ENCODE results near the gene LRRC75B. TPM values are rescaled to one million over a fixed set of nuclear protein-coding genes. Genes with fewer than 3 reads are reported as not detected.

Gene LRRC75B
- total and polyA plus RNA-seq, 2 of the 13 experiments (the other 11 are each of a cell fraction or from before 2014, with no cell fraction given), result 11.8 to 34.8 TPM

DNA sequence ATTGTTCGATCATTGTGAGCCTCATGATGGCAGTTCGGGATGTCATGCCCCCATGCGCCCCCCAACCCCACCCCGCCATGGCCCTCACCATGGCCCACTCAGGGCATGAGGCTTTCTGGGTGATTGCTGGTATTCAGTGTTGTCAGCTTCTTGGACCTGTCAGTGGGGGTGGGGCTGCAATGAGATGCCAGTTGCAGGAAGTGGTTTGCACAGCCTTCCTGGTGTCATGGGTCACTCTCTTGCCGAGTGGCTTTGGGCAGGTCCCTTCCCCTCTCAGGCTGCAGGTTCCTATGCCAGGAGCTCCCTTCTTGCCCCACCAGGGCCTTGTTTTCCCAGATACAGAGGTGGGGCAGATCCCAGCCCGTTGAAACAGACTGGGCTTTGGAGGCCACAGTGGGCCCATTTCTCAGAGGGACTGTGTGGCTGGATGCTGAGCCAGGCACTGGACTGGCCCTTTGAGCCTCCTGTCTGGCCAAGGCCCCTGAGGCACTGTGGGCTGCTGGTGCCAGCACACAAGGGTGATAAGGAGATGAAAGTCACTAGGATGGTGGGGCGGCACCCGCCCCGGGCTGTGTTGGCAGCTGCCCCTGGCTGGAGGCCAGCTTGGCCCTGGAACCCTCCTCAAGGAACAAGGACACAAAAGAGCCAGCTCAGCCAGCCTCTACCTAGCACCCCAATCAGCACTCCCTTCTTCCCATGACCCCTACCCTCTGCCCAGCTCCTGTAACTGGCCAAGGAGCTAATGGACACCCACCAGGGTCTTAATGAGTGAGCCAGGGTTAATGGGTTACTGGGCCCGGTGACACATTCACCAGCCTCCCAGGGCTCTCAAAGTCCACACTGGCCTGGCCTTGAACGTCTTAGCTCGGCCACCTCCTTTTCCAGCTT is 8.6 kb upstream of the LRRC75B start (continued):
- TF ChIP-seq ZNF678 (CRISPR knock-in tag; IDR thresholded peaks at IDR 0.05) (no peak), POGZ (CRISPR knock-in tag; IDR thresholded peaks at IDR 0.05) (0 out of 2 replicates have a peak, but pooled peaks have one; percentile 29), CREM (IDR thresholded peaks at IDR 0.05) (peak; percentile 49; the same call in 1 of the 2 replicates), CREM (CRISPR knock-in tag; IDR thresholded peaks at IDR 0.05) (no peak), ZNF709 (CRISPR knock-in tag; IDR thresholded peaks at IDR 0.05) (0 out of 2 replicates have a peak, but pooled peaks have one; percentile 67), RXRB (CRISPR knock-in tag; IDR thresholded peaks at IDR 0.05; ENCODE audit: borderline replicate concordance) (peak; percentile 51; the same call in 1 of the 2 replicates), FOXK1 (CRISPR knock-in tag; IDR thresholded peaks at IDR 0.05; ENCODE audit: borderline replicate concordance, low read depth) (peak; percentile 30; the same call in 1 of the 2 replicates), ZNF460 (CRISPR knock-in tag; IDR thresholded peaks at IDR 0.05; ENCODE audit: borderline replicate concordance) (peak; percentile 25; the same call in 1 of the 2 replicates), ZNF598 (CRISPR knock-in tag; IDR thresholded peaks at IDR 0.05; ENCODE audit: borderline replicate concordance) (0 out of 2 replicates have a peak, but pooled peaks have one; percentile 51), TARDBP (CRISPR knock-in tag; IDR thresholded peaks at IDR 0.05) (peak; percentile 63; the same call in 1 of the 2 replicates), SIN3A (IDR thresholded peaks at IDR 0.05; ENCODE audit: borderline replicate concordance, low read depth, low read length) (peak; percentile 76; the same call in 1 of the 2 replicates), PHB2 (IDR thresholded peaks at IDR 0.05; ENCODE audit: partially characterized antibody) (no peak), NR2F6 (IDR thresholded peaks at IDR 0.05) (peak; percentile 13; the same call in 1 of the 2 replicates), NR2F6 (CRISPR knock-in tag; IDR thresholded peaks at IDR 0.05) (peak; percentile 45), FOSL2 (CRISPR knock-in tag; IDR thresholded peaks at IDR 0.05) (peak; percentile 79), NR1H2 (CRISPR knock-in tag; IDR thresholded peaks at IDR 0.05; ENCODE audit: borderline replicate concordance, low read depth) (no peak), ATRX (CRISPR knock-in tag; IDR thresholded peaks at IDR 0.05; ENCODE audit: borderline replicate concordance) (no peak), KDM1A (CRISPR knock-in tag; IDR thresholded peaks at IDR 0.05) (peak; percentile 57; the same call in 1 of the 2 replicates), ZNF224 (CRISPR knock-in tag; IDR thresholded peaks at IDR 0.05) (0 out of 2 replicates have a peak, but pooled peaks have one; percentile 34), KDM6A (CRISPR knock-in tag; IDR thresholded peaks at IDR 0.05; ENCODE audit: low read depth) (peak; percentile 23)
- TF ChIP-seq, protein P1, sequence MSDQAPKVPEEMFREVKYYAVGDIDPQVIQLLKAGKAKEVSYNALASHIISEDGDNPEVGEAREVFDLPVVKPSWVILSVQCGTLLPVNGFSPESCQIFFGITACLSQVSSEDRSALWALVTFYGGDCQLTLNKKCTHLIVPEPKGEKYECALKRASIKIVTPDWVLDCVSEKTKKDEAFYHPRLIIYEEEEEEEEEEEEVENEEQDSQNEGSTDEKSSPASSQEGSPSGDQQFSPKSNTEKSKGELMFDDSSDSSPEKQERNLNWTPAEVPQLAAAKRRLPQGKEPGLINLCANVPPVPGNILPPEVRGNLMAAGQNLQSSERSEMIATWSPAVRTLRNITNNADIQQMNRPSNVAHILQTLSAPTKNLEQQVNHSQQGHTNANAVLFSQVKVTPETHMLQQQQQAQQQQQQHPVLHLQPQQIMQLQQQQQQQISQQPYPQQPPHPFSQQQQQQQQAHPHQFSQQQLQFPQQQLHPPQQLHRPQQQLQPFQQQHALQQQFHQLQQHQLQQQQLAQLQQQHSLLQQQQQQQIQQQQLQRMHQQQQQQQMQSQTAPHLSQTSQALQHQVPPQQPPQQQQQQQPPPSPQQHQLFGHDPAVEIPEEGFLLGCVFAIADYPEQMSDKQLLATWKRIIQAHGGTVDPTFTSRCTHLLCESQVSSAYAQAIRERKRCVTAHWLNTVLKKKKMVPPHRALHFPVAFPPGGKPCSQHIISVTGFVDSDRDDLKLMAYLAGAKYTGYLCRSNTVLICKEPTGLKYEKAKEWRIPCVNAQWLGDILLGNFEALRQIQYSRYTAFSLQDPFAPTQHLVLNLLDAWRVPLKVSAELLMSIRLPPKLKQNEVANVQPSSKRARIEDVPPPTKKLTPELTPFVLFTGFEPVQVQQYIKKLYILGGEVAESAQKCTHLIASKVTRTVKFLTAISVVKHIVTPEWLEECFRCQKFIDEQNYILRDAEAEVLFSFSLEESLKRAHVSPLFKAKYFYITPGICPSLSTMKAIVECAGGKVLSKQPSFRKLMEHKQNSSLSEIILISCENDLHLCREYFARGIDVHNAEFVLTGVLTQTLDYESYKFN (CRISPR knock-in tag; conservative IDR thresholded peaks at IDR 0.05), result peak; percentile 89
- TF ChIP-seq, protein P2, sequence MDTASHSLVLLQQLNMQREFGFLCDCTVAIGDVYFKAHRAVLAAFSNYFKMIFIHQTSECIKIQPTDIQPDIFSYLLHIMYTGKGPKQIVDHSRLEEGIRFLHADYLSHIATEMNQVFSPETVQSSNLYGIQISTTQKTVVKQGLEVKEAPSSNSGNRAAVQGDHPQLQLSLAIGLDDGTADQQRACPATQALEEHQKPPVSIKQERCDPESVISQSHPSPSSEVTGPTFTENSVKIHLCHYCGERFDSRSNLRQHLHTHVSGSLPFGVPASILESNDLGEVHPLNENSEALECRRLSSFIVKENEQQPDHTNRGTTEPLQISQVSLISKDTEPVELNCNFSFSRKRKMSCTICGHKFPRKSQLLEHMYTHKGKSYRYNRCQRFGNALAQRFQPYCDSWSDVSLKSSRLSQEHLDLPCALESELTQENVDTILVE (CRISPR knock-in tag; IDR thresholded peaks at IDR 0.05), result no peak
- TF ChIP-seq, protein P3, sequence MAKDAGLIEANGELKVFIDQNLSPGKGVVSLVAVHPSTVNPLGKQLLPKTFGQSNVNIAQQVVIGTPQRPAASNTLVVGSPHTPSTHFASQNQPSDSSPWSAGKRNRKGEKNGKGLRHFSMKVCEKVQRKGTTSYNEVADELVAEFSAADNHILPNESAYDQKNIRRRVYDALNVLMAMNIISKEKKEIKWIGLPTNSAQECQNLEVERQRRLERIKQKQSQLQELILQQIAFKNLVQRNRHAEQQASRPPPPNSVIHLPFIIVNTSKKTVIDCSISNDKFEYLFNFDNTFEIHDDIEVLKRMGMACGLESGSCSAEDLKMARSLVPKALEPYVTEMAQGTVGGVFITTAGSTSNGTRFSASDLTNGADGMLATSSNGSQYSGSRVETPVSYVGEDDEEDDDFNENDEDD (CRISPR knock-in tag; IDR thresholded peaks at IDR 0.05; ENCODE audit: borderline replicate concordance), result peak; percentile 5; the same call in 1 of the 2 replicates

All from HepG2 (cell line).